Activated gamma-delta T cell treated with Interleukin-2 at 50 U/mL for 16 hours (primary cell): ENCODE data around the gene COMMD2.

ENCODE experiments used
- DNase-seq: peaks from one replicate; pipeline ENCODE4 v3.0.0-alpha.2; 2020

COMMD2 gene

DNA sequence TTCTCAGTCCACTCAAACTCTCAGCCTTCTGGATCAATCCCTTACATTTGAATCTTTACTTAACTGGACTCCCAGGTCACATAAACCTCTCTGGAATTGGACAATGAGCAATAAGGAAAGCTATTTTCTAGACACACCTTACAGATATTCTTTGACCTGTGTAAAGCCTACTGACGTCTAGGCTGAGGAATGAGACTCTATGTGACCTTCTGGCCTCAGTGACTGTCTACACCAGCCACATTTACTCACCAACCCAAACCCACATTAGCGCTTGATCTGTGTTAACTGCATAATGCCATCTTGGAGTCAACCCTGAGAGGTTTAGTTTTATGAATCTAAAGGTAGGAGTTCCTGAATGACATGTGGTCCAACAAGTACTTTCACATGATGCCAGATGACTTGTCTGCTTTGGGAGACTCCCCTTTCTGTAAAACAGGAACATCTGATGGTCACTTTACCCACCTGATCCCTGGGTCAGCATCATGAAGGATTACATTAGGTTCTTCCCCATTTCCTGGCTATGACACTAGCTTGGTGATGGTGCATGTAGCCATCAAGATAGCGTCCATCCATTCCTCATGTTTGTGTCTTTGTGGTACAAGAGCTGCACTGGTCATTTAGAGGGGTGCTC is 11.4 kb upstream of the COMMD2 start:
- DNase-seq: no peak

DNA sequence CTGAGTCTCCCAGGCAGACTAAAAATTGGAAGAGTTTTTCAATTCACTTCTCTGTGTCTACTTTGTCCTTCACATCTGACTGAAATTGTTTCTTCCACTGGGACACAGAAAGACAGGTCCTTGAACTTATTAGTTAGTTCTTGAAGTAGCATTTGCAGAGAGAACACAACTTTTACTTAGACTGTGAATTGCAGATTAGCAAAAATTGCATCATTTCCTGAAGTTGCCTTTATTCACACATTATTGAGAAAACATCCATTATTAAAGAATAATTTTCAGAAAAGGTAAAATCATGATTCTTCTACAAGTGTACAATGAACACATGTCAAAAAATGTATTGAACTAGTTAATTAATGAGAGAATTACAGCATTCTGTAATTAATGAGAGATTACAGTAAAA is 1.4 kb upstream of the COMMD2 start:
- DNase-seq: no peak

DNA sequence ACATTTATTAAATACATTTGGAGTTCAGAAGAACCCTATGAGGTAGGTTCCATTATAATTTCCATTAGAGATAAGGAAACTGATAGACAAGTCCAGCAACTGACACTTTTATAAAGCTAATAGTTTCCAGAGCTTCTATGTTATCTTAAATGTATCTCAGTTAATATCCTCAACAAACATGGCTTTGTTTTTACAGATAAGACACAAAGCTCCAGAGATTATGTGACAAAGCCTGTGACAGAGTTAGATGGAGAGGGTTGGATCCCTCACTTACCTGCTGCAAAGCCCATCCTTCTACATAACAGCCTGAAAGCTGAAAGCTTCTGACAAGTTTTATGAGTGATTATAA is 473 bp upstream of the COMMD2 start:
- no peak for DNase-seq

DNA sequence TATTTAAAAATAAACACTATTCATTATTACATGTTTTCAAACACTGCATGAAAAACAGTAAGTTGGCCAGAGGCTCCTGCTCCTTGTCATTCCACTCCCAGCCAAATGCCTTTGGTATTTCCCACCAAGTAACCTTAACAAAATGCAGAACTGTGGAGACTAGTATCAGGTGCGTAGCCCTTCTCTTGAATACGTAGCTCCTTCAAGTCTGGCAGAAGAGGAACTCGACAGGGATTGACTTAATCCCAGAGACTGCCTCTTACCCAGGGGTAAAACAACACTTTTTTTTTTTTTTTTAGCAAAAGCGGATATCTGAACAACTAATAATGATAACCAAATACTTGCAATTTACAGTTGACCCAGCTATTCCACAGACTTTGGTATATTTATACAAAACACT is 738 bp downstream of the COMMD2 start:
- DNase-seq: no peak

DNA sequence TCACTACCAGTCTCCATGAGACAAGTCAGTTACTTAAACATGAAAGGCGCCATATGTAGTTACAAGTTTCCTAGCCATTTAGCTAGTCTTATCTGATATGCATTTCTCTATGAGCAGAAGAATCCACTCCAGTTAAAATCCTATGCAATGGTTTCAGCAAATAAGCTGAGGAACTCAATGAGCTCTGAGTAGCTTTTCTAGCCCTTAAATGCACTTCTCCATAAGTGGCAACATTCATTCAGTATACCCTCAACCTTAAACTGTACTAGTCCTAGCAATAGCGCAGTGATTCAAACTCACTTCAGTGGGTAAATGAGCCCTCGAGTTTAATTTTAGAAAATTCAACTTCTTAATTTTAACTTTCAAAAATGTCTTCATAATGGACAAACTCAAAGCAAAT is 7.7 kb downstream of the COMMD2 start:
- no peak for DNase-seq

DNA sequence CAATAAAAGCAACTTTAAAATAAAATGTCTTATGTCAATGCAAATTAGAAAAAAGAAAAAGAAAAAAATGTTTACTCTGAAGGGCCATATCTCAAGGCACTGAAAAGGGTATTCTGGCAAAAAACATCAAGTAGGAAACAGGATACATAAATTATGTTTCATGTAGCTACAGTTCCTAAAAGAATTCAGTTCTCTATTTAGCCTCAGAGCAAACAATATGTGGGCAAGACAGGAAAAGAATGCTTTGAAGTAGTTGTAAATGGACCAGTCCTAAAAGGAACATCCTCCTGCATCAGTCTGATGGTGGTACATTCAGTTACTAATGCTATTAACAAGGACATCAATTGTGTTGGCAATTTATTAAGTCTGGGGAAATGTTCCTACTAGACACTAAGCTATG is 8.1 kb downstream of the COMMD2 start:
- DNase-seq: no peak

DNA sequence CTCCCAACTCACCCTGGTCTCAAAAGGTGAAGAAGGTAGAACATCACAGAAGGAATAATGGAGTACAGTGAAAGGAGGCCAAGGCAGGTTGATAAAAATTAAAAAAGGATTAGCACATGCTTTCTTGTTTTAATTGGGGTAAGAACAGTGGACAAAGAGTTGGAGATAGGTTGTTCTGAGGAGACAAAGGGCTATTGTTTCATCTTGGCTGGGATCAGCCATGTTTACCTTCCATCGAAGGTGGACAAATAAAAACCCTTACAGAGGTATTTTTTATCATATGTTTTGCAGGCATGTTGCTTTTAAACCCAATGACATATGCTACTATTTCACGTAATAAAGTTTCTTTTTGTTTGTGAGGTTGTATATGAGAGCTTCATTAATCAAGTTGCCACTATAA is 12.9 kb downstream of the COMMD2 start:
- no peak for DNase-seq

DNA sequence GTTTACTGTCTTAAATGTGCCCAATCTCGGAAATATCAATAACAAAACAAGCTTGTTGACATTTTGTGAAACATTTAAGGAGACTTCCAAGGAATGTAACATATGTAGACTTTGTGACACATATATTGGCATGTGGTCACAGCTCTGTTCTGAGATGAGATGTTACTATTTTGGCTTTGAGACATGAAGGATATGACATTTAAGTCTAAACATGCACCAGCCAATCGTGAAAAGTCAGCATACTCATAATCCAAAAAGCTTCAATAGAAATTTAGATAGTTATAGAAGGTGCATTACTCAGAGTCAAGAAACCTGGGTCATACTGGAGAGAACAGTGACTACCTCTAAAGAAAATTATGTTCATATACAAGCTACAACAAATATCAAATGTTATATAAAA is 13.4 kb downstream of the COMMD2 start:
- DNase-seq: no peak

DNA sequence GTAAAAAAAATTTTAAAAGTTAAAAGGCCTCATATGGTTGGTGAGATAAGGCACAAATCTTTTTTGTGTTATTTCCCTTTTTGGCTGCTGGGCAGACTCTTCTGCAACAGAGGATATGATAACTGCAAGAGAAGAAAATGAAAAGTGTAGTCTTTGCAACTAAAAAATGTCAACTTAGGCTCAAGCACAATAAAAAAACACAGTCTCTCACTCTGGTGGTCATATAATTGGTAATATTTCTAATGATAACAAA is 15.4 kb downstream of the COMMD2 start:
- DNase-seq: no peak

DNA sequence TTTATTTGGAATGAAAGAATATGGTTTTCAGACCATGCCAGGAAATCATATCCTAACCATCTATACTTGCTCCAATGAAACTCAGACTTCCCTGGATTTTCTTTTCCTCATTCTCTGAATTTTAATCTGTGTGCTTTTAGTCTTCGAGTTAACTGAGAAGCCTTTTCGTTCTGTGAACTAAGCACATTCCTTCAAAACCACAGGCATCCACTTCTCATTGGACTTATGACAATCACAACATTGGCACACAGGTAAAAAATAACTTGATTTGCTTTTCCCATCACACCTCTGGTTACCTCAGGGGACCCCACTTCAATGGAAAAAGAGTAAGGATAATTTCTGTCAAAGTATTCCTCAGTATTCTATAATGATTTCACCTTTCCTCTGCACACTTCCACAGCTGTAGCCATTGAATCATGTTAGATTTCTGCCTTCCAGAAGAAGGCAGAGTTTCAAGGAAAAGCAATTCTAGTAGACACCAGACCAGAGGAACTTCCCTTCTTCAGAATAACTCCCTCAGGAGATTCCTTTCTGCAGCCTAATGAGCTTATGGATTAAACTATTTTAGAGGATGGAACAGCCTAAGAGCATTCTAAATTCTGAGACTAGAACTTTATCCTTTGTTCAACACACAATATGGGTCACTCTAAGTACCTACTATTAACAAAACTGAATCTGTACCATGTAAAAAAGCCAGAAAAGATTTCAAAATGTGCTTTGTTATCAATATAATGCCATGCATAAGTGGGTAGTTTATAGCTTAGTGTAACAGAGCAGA is 15.9 kb downstream of the COMMD2 start:
- no peak for DNase-seq

DNA sequence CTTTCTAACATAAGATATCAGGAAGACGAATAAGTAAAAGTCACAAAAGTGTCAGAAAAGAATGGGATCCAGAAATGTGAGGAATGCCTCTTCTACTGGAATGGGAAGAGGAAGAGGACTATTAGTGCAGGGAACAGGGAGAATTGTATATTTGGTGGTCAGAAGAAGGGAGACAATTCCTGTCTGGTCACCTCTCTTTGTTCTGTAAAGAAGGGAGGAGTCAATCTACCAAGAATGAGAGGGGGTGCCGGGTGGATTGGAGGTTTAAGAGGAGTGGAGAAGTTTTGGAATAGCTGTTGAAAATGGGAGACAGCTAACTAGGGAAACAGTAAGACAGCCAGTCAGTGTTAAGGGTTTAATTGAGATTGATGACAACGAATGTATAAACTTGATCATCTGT is 20.1 kb downstream of the COMMD2 start:
- no peak for DNase-seq

DNA sequence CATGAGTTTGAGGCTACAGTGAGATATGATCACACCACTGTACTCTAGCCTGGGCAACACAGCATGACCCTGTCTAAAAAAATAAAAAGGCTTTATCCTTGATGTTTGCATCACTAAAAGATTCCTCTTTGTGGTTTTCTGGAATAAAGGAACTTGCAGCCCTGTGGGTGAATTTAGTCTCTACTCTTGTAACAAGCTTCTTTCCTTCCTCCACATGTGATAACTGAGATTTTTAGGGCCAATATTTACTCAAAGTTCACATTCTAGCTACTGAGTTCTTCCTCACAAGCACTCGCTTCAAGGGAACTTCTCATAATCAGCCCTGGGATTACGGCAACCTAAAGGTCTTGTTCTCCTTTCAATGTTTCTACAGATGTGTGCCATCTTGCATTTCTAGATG is 24.6 kb downstream of the COMMD2 start:
- DNase-seq: no peak

DNA sequence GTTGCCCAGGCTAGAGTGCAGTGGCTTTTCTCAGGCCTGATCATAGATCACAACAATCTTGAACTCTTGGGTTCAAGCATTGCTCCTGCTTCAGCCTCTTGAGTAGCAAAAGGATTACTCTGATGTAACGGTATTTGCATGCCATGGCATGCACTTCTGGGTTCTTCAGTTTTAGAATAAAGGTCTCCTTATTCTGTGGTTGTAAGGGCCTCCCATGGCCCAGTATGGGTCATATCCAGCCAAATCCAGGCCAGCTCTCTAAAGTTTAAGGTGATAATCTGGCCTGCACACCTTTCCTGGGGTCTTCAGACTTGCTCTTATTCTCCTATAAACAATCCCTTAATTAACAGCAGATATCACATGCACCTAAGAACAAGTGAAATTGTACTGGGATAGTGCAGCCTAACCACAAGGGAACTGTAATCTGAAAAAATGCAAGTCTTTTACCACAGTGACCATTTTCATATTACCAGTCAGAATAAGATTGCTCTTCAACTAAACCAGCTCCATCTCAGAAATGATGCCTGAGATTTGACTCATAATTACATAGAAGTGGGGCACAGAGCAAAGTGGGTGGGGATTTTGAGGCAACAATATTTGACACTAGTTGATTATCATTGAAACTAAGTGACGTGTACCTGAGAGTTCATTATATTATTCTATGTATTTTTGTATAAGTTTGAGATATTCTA is 25.4 kb downstream of the COMMD2 start:
- no peak for DNase-seq

DNA sequence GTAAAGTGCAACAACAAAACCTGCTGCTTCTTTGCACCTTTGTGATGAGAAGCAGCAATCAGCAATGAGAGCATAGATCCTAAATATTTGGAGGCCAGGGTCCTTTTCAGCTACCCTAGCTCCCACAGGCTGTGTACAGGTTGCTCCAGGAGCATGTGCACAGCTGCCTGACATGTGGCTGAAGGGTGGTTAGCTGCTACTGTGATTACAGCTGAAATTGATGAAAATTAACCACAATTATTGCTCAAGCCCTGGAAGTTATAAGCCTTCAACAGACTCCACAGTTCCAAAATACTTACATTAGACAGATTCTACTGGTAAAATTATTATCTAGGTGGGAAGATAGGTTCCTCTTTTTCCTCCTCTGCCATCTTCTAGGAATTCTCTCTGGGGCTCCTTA is 28.5 kb downstream of the COMMD2 start:
- no peak for DNase-seq

DNA sequence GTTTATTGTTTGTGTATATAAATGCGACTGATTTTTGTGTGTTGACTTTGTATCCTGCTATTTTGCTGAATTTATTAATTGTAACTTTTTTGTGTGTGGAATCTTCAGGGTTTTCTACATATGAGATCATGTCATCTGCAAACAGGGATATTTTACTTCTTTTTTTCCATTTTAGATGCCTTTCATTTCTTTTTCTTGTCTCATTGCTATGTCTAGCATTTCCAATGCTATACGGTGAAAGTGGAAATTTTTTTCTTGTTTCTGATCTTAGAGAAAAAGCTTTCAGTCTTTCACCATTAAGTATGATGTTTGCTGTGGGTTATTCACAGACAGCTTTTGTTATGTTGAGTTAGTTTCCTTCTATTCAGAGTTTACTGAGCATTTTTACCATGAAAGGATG is 31.4 kb downstream of the COMMD2 start:
- no peak for DNase-seq

DNA sequence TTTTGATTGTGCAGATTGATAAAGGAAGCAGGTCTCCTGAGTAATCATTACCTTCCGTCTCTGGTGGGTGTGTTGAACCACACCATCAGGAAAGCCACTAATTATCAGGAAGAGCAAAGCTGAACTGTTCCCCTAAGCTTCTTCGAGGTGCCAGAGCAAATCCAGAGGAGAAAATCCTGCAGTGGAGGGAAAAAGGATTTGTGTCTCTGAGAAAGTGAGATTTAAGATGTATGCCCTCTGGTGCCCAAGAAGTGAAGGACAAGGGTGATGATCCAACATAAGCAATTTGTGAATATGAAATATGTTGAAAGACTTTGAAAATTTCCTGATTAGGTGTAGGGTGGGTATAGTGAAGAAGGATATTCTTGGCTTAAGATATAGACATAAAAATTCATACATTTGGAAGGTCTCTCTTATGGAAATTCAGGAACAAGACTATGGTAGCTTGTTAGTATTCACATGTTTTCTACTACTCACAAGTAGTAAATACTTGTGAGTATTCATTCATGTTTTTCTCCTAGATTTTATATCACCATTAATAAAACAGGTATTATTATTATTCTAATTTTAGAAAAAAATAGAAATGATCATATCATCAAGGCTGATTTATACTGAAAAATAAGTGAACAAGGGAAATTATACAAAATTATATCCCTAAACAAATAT is 34.8 kb downstream of the COMMD2 start:
- no peak for DNase-seq

DNA sequence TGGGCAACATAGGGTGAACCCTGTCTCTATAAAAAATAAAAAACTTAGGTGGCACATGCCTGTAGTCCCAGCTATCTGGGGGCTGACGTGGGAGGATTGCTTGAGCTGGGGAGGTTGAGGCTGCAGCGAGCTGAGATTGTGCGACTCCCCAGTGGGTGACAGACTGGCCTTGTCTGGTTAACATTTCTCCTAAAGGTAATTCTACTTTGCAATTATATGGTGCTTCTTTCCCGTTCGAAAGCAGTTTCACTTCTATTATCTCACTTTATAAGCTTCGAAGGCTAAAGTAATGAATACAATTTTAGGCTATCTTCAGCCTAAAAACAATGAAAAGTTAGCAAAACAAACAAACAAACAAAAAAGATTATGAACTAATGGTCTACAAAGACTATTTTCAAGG is 35.3 kb downstream of the COMMD2 start:
- DNase-seq: no peak

DNA sequence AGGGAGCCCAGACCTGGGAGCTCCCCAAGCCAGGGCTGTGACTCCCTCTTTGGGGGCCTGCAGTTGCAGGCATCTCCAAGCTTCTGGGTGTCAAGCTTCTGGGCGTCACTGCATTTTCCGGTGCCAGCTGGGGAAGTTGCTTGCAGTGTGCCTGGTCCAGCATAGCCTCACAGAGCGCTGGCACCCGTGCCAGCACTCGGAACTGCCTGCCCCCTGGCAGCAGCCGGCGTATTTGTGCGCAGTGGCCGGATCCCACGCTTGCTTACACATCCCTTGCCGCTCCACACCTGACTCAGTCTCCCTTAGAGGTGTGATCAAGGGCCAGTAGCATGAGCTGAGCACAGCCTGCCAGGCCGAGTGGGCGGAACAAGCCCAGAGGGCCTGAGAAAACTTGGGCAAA is 37.0 kb downstream of the COMMD2 start:
- DNase-seq: no peak

DNA sequence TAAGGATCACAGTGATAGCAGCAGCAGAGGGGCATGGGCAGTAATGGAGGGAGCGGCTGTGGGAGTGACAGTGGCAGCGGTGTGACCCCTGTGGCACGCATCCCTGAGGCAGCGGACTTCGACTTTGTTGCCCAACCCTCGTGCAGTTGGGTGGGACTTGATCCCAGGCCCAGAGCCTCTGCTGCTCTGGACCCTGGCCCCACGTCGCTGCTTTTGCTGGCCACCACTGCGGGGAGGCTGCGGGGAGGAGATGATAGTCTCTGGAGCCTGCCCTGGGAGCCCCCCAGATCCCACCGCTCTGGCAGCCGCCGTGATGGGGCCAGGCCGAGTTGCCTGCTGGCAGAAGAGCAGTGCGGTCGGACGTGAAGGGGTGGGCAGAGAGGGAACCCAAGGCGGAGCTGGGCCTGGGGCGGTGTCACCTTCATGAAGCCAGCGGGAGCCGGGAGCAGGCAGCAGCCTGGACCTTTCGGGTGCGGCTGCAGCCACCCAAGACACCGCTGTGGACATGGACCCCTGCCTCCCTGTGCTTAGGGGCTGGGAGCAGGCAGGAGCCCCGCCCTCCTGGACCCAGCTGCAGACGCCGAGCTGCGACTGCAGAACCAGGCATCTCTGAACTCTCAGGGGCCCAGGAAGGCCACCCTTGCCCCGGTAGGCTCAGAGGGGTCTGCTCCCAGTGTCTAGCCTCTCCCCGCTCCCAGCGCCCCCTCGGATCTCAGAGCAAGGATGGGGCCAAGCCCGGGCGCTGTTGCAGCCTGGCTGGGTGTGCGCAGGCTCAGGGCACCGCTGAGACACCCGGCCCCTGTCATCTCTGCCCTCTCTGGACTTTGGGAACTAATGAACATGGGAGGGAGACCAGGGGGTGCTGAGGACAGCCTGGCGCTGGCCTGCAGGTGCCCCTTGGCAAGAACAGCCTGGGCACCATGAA is 38.3 kb downstream of the COMMD2 start:
- no peak for DNase-seq

DNA sequence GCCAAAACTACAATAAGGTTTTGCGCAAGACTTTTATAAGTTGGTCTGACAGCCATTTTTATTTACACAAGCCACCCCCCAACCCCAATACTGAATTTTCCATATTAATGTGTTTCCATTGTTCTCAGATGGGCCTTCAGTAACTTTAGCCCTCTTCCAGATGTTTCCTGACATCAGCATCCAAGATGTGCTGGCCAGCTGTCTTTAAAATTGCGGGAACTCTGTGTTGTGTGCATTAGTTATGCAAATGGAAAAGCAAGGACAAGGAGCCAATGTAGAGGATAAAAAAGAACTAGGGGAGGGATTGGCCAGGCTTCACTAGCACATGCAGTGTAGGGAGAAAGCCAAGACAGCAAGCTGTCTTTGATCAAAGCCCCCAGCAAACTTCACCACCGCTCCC is 45.4 kb downstream of the COMMD2 start:
- no peak for DNase-seq

DNA sequence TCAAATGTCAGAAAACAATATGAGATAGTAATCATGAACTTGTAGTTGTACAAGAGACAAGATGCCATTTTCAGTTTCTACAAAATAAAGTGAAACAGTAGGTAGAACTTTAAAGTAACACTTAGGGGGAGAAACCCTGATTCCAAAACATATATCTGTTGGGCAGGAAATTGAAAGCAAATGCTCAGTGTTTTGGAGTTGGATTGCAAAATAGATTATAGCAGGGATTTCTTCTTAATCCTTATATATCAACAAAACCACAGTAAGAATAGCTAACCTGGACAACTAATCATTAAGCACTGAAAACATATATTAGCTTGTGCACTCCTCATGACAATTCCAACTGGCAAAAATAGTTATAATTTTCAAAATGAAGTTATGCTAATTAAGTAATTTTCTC is 46.9 kb downstream of the COMMD2 start:
- no peak for DNase-seq

DNA sequence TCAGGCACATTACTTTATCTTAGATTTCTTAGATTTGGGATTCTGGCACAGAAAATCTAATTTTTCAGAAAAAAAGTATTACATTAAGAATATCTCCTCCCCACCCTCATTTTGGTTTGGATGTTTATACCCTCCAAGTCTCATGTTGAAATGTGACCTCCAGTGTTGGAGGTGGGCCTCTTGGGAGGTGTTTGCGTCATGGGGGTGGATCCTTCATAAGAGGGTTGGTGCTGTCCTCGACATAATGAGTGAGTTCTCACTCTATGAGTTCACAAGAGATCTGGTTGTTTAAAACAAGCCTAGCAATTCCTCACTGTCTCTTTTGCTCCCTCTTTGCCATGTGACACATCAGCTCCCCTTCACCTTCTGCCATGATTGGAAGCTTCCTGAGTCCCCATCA is 48.8 kb downstream of the COMMD2 start:
- no peak for DNase-seq
